Measurements from ENCODE around the gene HBM. TPM values are rescaled to one million over a fixed set of nuclear protein-coding genes. Genes with fewer than 3 reads are reported as not detected.

HBM gene
- total and polyA plus RNA-seq, 4 donors = 0.28 to 2,893 TPM; not detected in 2

DNA sequence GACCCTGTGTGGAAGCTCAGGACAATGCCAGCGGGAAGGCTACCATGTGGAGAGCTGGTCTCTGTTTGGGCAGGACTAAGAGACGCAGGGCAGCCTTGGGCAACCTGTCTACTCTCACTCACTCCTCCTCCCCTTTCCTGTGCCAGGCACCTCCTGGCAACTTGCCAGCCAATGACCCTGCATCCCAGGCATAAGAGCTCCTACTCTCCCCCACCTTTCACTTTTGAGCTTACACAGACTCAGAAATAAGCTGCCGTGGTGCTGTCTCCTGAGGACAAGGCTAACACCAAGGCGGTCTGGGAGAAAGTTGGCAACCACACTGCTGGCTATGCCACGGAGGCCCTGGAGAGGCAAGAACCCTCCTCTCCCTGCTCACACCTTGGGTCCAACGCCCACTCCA lies 2.6 kb downstream of the HBM start (continued):
- TF ChIP-seq SP1 (IDR thresholded peaks at IDR 0.05) (no peak), FOXA1 (IDR thresholded peaks at IDR 0.05) (no peak)

DNA sequence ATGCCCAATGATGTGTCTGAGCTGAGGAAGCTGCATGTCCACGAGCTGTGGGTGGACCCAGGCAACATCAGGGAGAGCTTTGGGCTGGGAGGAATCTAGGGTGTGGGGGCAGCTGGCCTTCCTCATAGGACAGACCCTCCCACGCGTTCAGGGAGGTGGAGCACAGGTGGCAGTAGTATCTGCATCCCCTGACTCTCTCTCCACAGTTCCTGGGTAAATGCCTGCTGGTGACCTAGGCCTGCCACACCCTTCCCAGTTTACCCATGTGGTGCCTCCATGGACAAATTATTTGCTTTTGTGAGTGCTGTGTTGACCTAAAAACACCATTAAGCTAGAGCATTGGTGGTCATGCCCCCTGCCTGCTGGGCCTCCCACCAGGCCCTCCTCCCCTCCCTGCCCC lies 3.2 kb downstream of the HBM start:
- DNase-seq (ENCODE audit: low spot score) = peak; percentile 57
- TF ChIP-seq RAD21 (IDR thresholded peaks at IDR 0.05) (no peak), NR2F2 (IDR thresholded peaks at IDR 0.05) (no peak), FOXA1 (IDR thresholded peaks at IDR 0.05) (no peak), EGR1 (IDR thresholded peaks at IDR 0.05; ENCODE audit: low read depth in 2 of 2) (no peak), GABPA (IDR thresholded peaks at IDR 0.05 in 1 of 2, conservative IDR thresholded peaks at IDR 0.05 in 1 of 2) (no peak), TAF1 (conservative IDR thresholded peaks at IDR 0.05) (no peak), RXRA (IDR thresholded peaks at IDR 0.05) (no peak), SP1 (IDR thresholded peaks at IDR 0.05) (no peak), HNF4G (IDR thresholded peaks at IDR 0.05) (no peak), YY1 (IDR thresholded peaks at IDR 0.05) (no peak), HNF4A (conservative IDR thresholded peaks at IDR 0.05) (no peak), FOXA2 (IDR thresholded peaks at IDR 0.05) (no peak), JUND (IDR thresholded peaks at IDR 0.05) (no peak)
- TF ChIP-seq, protein P1, sequence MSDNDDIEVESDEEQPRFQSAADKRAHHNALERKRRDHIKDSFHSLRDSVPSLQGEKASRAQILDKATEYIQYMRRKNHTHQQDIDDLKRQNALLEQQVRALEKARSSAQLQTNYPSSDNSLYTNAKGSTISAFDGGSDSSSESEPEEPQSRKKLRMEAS (IDR thresholded peaks at IDR 0.05) = no peak
- TF ChIP-seq, protein P2, sequence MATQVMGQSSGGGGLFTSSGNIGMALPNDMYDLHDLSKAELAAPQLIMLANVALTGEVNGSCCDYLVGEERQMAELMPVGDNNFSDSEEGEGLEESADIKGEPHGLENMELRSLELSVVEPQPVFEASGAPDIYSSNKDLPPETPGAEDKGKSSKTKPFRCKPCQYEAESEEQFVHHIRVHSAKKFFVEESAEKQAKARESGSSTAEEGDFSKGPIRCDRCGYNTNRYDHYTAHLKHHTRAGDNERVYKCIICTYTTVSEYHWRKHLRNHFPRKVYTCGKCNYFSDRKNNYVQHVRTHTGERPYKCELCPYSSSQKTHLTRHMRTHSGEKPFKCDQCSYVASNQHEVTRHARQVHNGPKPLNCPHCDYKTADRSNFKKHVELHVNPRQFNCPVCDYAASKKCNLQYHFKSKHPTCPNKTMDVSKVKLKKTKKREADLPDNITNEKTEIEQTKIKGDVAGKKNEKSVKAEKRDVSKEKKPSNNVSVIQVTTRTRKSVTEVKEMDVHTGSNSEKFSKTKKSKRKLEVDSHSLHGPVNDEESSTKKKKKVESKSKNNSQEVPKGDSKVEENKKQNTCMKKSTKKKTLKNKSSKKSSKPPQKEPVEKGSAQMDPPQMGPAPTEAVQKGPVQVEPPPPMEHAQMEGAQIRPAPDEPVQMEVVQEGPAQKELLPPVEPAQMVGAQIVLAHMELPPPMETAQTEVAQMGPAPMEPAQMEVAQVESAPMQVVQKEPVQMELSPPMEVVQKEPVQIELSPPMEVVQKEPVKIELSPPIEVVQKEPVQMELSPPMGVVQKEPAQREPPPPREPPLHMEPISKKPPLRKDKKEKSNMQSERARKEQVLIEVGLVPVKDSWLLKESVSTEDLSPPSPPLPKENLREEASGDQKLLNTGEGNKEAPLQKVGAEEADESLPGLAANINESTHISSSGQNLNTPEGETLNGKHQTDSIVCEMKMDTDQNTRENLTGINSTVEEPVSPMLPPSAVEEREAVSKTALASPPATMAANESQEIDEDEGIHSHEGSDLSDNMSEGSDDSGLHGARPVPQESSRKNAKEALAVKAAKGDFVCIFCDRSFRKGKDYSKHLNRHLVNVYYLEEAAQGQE (IDR thresholded peaks at IDR 0.05) = no peak
- TF ChIP-seq, protein P3, sequence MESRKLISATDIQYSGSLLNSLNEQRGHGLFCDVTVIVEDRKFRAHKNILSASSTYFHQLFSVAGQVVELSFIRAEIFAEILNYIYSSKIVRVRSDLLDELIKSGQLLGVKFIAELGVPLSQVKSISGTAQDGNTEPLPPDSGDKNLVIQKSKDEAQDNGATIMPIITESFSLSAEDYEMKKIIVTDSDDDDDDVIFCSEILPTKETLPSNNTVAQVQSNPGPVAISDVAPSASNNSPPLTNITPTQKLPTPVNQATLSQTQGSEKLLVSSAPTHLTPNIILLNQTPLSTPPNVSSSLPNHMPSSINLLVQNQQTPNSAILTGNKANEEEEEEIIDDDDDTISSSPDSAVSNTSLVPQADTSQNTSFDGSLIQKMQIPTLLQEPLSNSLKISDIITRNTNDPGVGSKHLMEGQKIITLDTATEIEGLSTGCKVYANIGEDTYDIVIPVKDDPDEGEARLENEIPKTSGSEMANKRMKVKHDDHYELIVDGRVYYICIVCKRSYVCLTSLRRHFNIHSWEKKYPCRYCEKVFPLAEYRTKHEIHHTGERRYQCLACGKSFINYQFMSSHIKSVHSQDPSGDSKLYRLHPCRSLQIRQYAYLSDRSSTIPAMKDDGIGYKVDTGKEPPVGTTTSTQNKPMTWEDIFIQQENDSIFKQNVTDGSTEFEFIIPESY (IDR thresholded peaks at IDR 0.05) = no peak
- TF ChIP-seq, protein P4, sequence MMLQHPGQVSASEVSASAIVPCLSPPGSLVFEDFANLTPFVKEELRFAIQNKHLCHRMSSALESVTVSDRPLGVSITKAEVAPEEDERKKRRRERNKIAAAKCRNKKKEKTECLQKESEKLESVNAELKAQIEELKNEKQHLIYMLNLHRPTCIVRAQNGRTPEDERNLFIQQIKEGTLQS (IDR thresholded peaks at IDR 0.05) = no peak
- TF ChIP-seq, protein P5, sequence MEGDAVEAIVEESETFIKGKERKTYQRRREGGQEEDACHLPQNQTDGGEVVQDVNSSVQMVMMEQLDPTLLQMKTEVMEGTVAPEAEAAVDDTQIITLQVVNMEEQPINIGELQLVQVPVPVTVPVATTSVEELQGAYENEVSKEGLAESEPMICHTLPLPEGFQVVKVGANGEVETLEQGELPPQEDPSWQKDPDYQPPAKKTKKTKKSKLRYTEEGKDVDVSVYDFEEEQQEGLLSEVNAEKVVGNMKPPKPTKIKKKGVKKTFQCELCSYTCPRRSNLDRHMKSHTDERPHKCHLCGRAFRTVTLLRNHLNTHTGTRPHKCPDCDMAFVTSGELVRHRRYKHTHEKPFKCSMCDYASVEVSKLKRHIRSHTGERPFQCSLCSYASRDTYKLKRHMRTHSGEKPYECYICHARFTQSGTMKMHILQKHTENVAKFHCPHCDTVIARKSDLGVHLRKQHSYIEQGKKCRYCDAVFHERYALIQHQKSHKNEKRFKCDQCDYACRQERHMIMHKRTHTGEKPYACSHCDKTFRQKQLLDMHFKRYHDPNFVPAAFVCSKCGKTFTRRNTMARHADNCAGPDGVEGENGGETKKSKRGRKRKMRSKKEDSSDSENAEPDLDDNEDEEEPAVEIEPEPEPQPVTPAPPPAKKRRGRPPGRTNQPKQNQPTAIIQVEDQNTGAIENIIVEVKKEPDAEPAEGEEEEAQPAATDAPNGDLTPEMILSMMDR (IDR thresholded peaks at IDR 0.05; ENCODE audit: low read depth, low read length, missing input control) = no peak
- Histone ChIP-seq H3K4me3 (ENCODE audit: low read depth in 1 of 3, low read length in 3 of 3) (no peak overlapping the region), H3K9ac (ENCODE audit: low read depth in 1 of 2, low read length in 2 of 2) (no peak overlapping the region), H3K27me3 (ENCODE audit: control insufficient read depth in 4 of 4, insufficient read depth in 4 of 4, low read length in 3 of 4) (peaks cover 8 to 19% (median 10%) of the 10 kb centered on the region in 4 donors), H3K4me1 (ENCODE audit: control insufficient read depth in 4 of 4, insufficient read depth in 4 of 4, low read length in 3 of 4) (peaks cover 2 to 12% (median 10%) of the 10 kb centered on the region in 4 donors), H3K36me3 (ENCODE audit: control insufficient read depth in 4 of 4, insufficient read depth in 3 of 4, low read depth in 1 of 4, low read length in 3 of 4) (no peaks in the 10 kb centered on the region), H3K9me3 (ENCODE audit: control insufficient read depth in 4 of 4, low read length in 3 of 4) (no peaks in the 10 kb centered on the region), H3K27ac (ENCODE audit: low read depth in 1 of 2, low read length in 2 of 2) (no peak overlapping the region)
- WGBS = 34% methylated on average over 3 of the region's 3 CpGs

Data from liver (tissue), 9 donors.